ENCODE measurements around the gene TFDP2.

The TFDP2 gene

GRCh38 chr3:142065344-142065743 is 84.0 kb downstream of the TFDP2 start:
- H3K27ac ChIP-seq (ENCODE audit: low read depth, low read length): no peak overlapping the region

DNA sequence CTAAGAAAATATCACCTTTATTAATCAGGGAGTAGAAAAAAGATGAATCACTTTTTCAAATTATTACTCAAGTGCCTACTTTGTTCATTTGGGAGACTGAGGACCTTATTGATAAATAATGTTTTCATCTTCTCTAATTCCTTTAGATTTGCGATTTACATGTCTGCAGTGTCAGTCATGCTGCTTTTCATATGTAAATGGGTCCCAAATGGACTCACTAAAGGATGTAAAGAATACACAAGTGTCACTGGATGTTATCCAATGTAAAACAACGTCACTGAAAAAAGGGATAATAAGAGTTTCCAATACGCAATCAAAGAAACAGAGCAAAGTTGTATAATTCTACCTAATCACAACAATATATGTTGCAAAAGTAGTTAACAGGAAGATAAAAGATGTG is 84.9 kb downstream of the TFDP2 start:
- H4K20me1 ChIP-seq (ENCODE audit: control insufficient read depth, insufficient read depth, low read depth, low read length): no peaks in the 10 kb centered on the region
- no peaks in the 10 kb centered on the region for H3F3A ChIP-seq (ENCODE audit: control insufficient read depth, insufficient read depth)
- H3K4me3 ChIP-seq (ENCODE audit: low read length): no peak overlapping the region
- H3K27ac ChIP-seq (ENCODE audit: low read depth, low read length): no peak overlapping the region
- H3K9me3 ChIP-seq (ENCODE audit: control insufficient read depth, insufficient read depth, low read length): no peaks in the 10 kb centered on the region
- TF ChIP-seq EZH2phosphoT487 (IDR thresholded peaks at IDR 0.05; ENCODE audit: borderline replicate concordance, low read length): no peak
- TF ChIP-seq, protein P1, sequence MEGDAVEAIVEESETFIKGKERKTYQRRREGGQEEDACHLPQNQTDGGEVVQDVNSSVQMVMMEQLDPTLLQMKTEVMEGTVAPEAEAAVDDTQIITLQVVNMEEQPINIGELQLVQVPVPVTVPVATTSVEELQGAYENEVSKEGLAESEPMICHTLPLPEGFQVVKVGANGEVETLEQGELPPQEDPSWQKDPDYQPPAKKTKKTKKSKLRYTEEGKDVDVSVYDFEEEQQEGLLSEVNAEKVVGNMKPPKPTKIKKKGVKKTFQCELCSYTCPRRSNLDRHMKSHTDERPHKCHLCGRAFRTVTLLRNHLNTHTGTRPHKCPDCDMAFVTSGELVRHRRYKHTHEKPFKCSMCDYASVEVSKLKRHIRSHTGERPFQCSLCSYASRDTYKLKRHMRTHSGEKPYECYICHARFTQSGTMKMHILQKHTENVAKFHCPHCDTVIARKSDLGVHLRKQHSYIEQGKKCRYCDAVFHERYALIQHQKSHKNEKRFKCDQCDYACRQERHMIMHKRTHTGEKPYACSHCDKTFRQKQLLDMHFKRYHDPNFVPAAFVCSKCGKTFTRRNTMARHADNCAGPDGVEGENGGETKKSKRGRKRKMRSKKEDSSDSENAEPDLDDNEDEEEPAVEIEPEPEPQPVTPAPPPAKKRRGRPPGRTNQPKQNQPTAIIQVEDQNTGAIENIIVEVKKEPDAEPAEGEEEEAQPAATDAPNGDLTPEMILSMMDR (IDR thresholded peaks at IDR 0.05; ENCODE audit: low read depth, low read length, poor library complexity, severe bottlenecking): no peak
- H3K4me1 ChIP-seq (ENCODE audit: control insufficient read depth, low read length): peaks cover 6% of the 10 kb centered on the region
- no peak overlapping the region for H3K4me2 ChIP-seq (ENCODE audit: low read length)
- H3K27me3 ChIP-seq (ENCODE audit: control insufficient read depth, low read length): no peaks in the 10 kb centered on the region
- H3K79me2 ChIP-seq (ENCODE audit: control insufficient read depth, low read length): no peaks in the 10 kb centered on the region
- no peaks in the 10 kb centered on the region for H3K36me3 ChIP-seq (ENCODE audit: control insufficient read depth, low read length)
- H3K9me2 ChIP-seq (replicated peaks; ENCODE audit: control insufficient read depth, low read length): no peaks in the 10 kb centered on the region

More at GRCh38 chr3:142065344-142065743, 84.0 kb downstream of the TFDP2 start:
- H3K9me2 ChIP-seq (replicated peaks; ENCODE audit: control insufficient read depth, low read length): no peaks in the 10 kb centered on the region
- TF ChIP-seq EZH2phosphoT487 (IDR thresholded peaks at IDR 0.05; ENCODE audit: borderline replicate concordance, low read length): no peak
- TF ChIP-seq, protein P1 (IDR thresholded peaks at IDR 0.05; ENCODE audit: low read depth, low read length, poor library complexity, severe bottlenecking): no peak
- H3F3A ChIP-seq (ENCODE audit: control insufficient read depth, insufficient read depth): no peaks in the 10 kb centered on the region
- no peaks in the 10 kb centered on the region for H3K36me3 ChIP-seq (ENCODE audit: control insufficient read depth, low read length)
- H3K4me1 ChIP-seq (ENCODE audit: control insufficient read depth, low read length): peaks cover 6% of the 10 kb centered on the region
- no peak overlapping the region for H3K4me3 ChIP-seq (ENCODE audit: low read length)
- no peaks in the 10 kb centered on the region for H3K27me3 ChIP-seq (ENCODE audit: control insufficient read depth, low read length)
- no peak overlapping the region for H3K4me2 ChIP-seq (ENCODE audit: low read length)
- no peaks in the 10 kb centered on the region for H3K79me2 ChIP-seq (ENCODE audit: control insufficient read depth, low read length)
- H4K20me1 ChIP-seq (ENCODE audit: control insufficient read depth, insufficient read depth, low read depth, low read length): no peaks in the 10 kb centered on the region
- H3K9me3 ChIP-seq (ENCODE audit: control insufficient read depth, insufficient read depth, low read length): no peaks in the 10 kb centered on the region

DNA sequence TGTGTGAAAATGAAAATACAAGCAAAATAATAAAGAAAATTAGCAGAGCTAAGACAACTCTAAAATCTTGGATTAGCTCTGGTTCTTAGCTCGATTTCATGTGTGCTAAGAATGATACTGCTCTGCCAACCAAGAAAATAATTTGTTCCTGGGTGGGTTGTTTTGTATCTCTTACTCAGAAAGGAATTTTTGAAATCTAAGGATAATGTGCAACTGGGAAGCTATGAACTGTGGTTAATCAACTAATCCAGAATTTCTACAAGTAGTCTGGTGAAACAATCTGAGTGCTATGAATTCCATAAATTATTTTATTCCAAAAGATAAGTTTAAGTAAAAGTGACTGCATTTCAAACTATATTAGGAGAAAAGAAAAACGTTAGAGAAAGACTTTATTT is 92.0 kb downstream of the TFDP2 start:
- H3F3A ChIP-seq (ENCODE audit: control insufficient read depth, insufficient read depth): no peaks in the 10 kb centered on the region
- H4K20me1 ChIP-seq (ENCODE audit: control insufficient read depth, insufficient read depth, low read depth, low read length): no peaks in the 10 kb centered on the region
- H3K27ac ChIP-seq (ENCODE audit: low read depth, low read length): no peak overlapping the region
- no peaks in the 10 kb centered on the region for H3K9me3 ChIP-seq (ENCODE audit: control insufficient read depth, insufficient read depth, low read length)
- H3K36me3 ChIP-seq (ENCODE audit: control insufficient read depth, low read length): no peaks in the 10 kb centered on the region; the same call in 1 of the 2 replicates
- H3K79me2 ChIP-seq (ENCODE audit: control insufficient read depth, low read length): no peaks in the 10 kb centered on the region
- TF ChIP-seq, protein P1 (IDR thresholded peaks at IDR 0.05; ENCODE audit: low read depth, low read length, poor library complexity, severe bottlenecking): no peak
- TF ChIP-seq EZH2phosphoT487 (IDR thresholded peaks at IDR 0.05; ENCODE audit: borderline replicate concordance, low read length): no peak
- H3K27me3 ChIP-seq (ENCODE audit: control insufficient read depth, low read length): no peaks in the 10 kb centered on the region
- H3K4me1 ChIP-seq (ENCODE audit: control insufficient read depth, low read length): peaks cover 8% of the 10 kb centered on the region; the same call in 1 of the 2 replicates
- H3K4me2 ChIP-seq (ENCODE audit: low read length): no peak overlapping the region
- H3K9me2 ChIP-seq (replicated peaks; ENCODE audit: control insufficient read depth, low read length): no peaks in the 10 kb centered on the region
- H3K4me3 ChIP-seq (ENCODE audit: low read length): no peak overlapping the region

Measured in DOHH2 (cell line).